KMS-11 (cell line): ENCODE results near the gene TMEFF1.
"Not testable (repeated sequence)": the region's sequence is repeated elsewhere in the genome, so short reads cannot be mapped to it uniquely, and the experiment has no call there.

Source experiments
- H2AFZ ChIP-seq: fragments of 200-600 bp; sonication (generic); 2 replicates; pipeline ENCODE4 v1.6.1; 2016; ENCODE audit warnings: antibody characterized with exemption, mixed run types, low read depth
- H3K27ac ChIP-seq: fragments of 200-600 bp; sonication (generic); 2 replicates; pipeline ENCODE4 v1.6.1; 2016; ENCODE audit warnings: mild to moderate bottlenecking, mixed run types
- H3K27me3 ChIP-seq: fragments of 200-600 bp; sonication (generic); 2 replicates; pipeline ENCODE4 v1.6.1; 2017; ENCODE audit warnings: mild to moderate bottlenecking, low read depth, mixed run types, moderate library complexity; ENCODE audit not compliant: insufficient read depth
- H3K36me3 ChIP-seq: fragments of 200-600 bp; sonication (generic); 2 replicates; pipeline ENCODE4 v1.6.1; 2017; ENCODE audit warnings: mild to moderate bottlenecking, mixed run types; ENCODE audit not compliant: insufficient read depth
- H3K4me1 ChIP-seq: fragments of 200-600 bp; sonication (generic); 2 replicates; pipeline ENCODE4 v1.6.1; 2016; ENCODE audit warnings: mild to moderate bottlenecking, low read depth, mixed run types; ENCODE audit not compliant: poor library complexity, severe bottlenecking
- H3K4me2 ChIP-seq: fragments of 200-600 bp; sonication (generic); 2 replicates; pipeline ENCODE4 v1.7.0; 2016; ENCODE audit warnings: mild to moderate bottlenecking, mixed run types
- H3K4me3 ChIP-seq: fragments of 200-600 bp; sonication (generic); IDR thresholded peaks from 2 replicates; pipeline ENCODE4 v1.6.1; 2017; ENCODE audit warnings: low read depth, low read length, mixed read lengths; ENCODE audit not compliant: insufficient read depth
- H3K79me2 ChIP-seq: fragments of 200-600 bp; sonication (generic); 2 replicates; pipeline ENCODE4 v1.6.1; 2016; ENCODE audit warnings: low read depth, mixed run types; ENCODE audit not compliant: insufficient read depth
- H3K9ac ChIP-seq: fragments of 200-600 bp; sonication (generic); 2 replicates; pipeline ENCODE4 v1.6.1; 2016; ENCODE audit warnings: mild to moderate bottlenecking, mixed run types
- H4K20me1 ChIP-seq: fragments of 200-600 bp; sonication (generic); 2 replicates; pipeline ENCODE4 v1.6.1; 2016; ENCODE audit warnings: mild to moderate bottlenecking, mixed run types; ENCODE audit not compliant: insufficient read depth
- CTCF ChIP-seq: fragments of 200-600 bp; sonication (generic); conservative IDR thresholded peaks from 2 replicates; pipeline ENCODE4 v1.6.1; 2017; ENCODE audit warnings: low read depth, mild to moderate bottlenecking, antibody characterized with exemption, low read length, moderate library complexity, mixed read lengths

The TMEFF1 gene

GRCh38 chr9:100432736-100433135 is 40.2 kb upstream of the TMEFF1 start:
- Histone ChIP-seq H3K4me3 (no peak overlapping the region), H3K79me2 (peaks cover 9% of the 10 kb centered on the region; the same call in 1 of the 2 replicates), H3K27me3 (no peaks in the 10 kb centered on the region), H2AFZ (no peak overlapping the region), H3K4me1 (peaks cover 8% of the 10 kb centered on the region), H3K27ac (no peak overlapping the region), H4K20me1 (no peaks in the 10 kb centered on the region), H3K4me2 (no peak overlapping the region), H3K9ac (no peak overlapping the region), H3K36me3 (no peaks in the 10 kb centered on the region)
- no peak for TF ChIP-seq CTCF

- Histone ChIP-seq H3K4me3 (no peak overlapping the region), H3K4me1 (no peaks in the 10 kb centered on the region), H3K27me3 (no peaks in the 10 kb centered on the region), H4K20me1 (no peaks in the 10 kb centered on the region), H3K9ac (no peak overlapping the region), H2AFZ (no peak overlapping the region), H3K79me2 (peaks cover 5% of the 10 kb centered on the region; the same call in 1 of the 2 replicates), H3K4me2 (no peak overlapping the region), H3K27ac (no peak overlapping the region), H3K36me3 (no peaks in the 10 kb centered on the region)
- TF ChIP-seq CTCF, result no peak
These were observed 36.4 kb upstream of the TMEFF1 start for GRCh38 chr9:100436571-100436970.

GRCh38 chr9:100437860-100438805 is 34.8 kb upstream of the TMEFF1 start:
- TF ChIP-seq CTCF, result peak; percentile 93
- no peak overlapping the region for H3K4me3 ChIP-seq
- no peak overlapping the region for H3K9ac ChIP-seq
- no peaks in the 10 kb centered on the region for H3K27me3 ChIP-seq
- no peak overlapping the region for H2AFZ ChIP-seq
- H3K4me2 ChIP-seq, result no peak overlapping the region
- no peaks in the 10 kb centered on the region for H3K4me1 ChIP-seq
- no peak overlapping the region for H3K27ac ChIP-seq
- H3K36me3 ChIP-seq, result no peaks in the 10 kb centered on the region
- H4K20me1 ChIP-seq, result no peaks in the 10 kb centered on the region
- peaks cover 5% of the 10 kb centered on the region; the same call in 1 of the 2 replicates for H3K79me2 ChIP-seq

- Histone ChIP-seq H3K9ac (no peak overlapping the region), H4K20me1 (no peaks in the 10 kb centered on the region), H3K4me3 (no peak overlapping the region), H2AFZ (no peak overlapping the region), H3K36me3 (no peaks in the 10 kb centered on the region), H3K79me2 (peaks cover 5% of the 10 kb centered on the region; the same call in 1 of the 2 replicates), H3K4me2 (no peak overlapping the region), H3K27me3 (no peaks in the 10 kb centered on the region), H3K27ac (no peak overlapping the region), H3K4me1 (no peaks in the 10 kb centered on the region)
- TF ChIP-seq CTCF, result no peak
These were observed 32.9 kb upstream of the TMEFF1 start for GRCh38 chr9:100440071-100440470.

GRCh38 chr9:100440487-100440886 is 32.5 kb upstream of the TMEFF1 start:
- not testable (repeated sequence) for H3K27me3 ChIP-seq, H3K27ac ChIP-seq, H3K4me3 ChIP-seq, H2AFZ ChIP-seq, H3K4me1 ChIP-seq, H3K79me2 ChIP-seq, H3K36me3 ChIP-seq, H3K4me2 ChIP-seq, H3K9ac ChIP-seq, H4K20me1 ChIP-seq
